EL (cell line): ENCODE data around the gene ANKRD44.

Source experiments
- DNase-seq: peaks from one replicate; pipeline ENCODE4 v3.0.0-alpha.2; 2016

Gene ANKRD44

DNA sequence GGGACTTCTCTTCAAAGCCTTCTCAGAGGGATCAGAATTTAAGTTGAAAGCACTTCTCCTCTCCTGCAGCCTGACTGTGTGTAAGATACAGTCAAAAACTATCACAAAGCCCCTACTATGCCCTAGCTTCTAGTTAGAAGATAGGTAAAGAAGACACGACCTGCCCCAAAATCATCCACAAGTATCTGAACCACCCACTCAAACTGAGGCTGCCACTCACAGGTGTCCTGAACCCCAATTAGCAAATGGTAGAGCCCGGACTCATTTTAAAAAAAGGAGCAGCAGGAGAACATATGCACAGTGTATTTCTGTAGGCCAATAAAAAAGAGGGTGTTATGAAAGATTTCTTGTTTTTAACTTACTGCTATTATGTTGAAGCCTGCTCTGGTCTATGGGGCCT, 74.4 kb downstream of the ANKRD44 start:
- no peak for DNase-seq

DNA sequence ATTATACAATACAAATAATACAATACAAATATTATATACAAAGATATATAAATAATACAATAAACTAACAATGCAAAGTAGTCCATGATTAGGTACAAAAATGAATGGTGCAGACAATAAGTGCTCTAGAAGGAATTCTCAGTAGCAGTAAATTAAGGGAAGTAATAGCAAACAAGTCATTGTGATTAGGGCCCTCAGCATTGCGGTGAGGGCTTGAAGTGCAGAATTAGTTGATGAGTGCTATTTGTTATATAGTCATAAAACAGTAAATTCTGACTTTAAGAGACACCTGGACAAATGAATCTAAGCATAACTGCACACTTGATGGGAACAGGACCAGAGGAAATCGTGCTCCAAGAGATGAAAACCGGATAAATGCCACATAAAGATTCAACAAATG, 74.9 kb downstream of the ANKRD44 start:
- DNase-seq, result no peak

DNA sequence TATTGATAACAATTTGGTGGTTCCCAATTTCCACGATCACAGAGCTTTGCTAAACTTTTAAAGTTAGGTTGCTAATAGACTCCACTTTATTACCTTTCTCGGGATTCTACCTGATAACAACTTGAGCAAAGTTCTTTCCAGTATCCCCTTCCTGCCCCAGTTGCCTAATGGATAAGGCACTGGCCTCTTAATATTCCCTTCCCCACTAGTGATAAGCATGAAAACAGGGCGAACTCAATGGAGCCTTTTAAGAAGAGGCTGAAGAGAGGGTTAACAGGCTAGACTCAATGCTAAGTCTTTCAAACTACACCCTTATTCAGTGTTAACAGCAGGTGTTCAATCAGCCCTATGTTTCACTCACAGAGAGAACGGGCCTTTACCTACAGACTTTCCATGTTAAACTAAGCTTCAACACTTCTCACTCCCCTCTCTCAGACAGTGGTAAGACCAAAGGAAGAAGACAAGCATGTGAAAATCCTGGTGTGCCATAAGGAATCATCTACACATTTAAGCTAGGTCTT, 75.8 kb downstream of the ANKRD44 start:
- no peak for DNase-seq

DNA sequence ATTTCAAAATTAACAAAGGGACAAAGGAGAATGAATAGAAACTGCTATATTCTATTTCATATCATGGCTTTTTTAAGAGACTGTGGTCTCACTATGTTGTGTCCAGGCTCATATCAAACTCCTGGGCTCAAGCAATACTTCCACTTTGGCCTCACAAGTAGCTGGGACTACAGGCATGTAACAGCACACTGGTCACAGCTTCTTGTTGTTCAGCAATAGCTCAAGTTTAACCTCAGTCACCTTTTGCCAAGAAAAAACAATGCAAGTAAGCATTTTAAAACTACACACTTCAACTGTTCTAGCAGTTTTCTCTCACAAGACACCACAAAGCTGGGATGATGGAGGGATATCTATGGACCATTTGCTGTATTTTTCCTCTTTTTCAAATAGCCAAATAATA, 77.1 kb downstream of the ANKRD44 start:
- DNase-seq, result no peak

DNA sequence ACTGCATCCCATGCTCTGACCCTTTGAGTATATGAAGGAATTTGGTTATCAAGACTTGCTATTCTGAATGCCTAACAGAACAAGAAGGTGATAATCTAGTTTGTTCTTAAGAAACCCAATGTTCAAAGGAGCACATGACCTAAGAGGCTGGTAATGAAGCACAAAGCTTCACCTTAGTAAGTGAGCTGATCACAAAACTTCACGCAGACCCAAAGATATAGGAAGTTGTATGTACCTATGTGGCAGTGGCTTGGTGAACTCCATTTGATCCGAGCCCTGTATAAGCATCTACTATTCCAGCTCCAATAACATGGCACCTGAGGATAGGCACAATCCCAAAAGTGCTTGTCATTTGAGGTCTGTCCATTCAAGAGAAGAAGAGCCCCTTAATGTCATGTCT, 78.6 kb downstream of the ANKRD44 start:
- DNase-seq, result no peak

DNA sequence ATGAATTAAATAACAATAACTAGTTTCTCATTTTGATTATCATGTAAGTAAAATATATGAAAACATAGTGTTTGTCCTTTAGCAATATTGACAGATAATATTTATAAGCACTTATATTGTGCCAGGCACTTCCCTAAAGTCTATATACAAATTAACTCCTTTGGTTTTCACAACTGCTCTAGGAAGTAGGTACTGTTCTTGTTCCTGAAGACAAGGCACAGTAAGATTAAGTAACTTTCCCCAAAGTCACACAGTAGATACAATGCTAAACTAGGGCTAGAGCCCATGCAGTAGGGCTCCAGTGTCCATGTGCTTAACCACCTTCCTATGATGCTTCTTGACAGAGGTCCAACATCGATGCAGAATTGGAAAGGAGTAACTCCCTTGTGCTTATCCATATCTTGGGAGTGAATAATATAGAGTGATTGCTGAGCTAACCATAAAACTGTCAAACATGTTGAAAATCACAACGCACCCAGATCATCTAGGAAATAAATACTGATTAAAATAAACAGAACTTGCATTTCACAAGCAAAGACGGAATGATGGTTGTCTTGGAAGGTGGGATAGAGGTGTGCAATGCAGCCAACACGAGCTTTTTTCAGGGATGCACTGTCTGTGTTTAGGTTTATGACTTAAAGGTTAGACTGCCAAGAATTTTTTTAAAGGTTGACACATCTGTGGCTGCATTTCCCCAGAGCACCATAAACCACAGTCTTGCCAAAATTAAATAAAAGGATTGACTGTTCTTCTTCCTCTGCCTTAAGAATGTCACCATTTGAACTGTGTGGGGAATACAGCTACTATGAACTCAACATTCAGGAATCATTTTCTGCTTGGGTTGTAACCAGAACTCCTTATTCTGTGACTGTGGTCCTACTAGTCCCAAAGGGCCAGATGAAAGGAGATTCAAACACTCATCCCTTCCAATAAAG, 80.8 kb downstream of the ANKRD44 start:
- peak; percentile 34 for DNase-seq

DNA sequence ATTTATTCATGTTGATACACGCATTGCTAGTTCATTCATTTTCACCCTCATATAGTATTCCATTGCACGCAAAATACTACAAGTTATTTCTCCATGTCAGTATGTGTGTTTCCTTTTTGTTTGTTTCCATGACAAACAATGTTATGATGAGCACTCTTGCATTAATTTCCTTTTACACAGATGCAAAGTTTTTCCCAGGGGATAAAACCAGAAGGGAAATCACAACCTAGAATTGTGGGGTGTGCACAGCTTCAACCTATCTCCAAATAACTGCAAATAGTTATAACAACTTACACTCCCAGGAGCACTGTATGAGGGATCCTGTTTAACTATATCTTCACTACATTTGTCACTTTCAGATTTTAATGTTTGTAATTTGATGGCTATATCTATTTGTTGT, 87.1 kb downstream of the ANKRD44 start:
- DNase-seq, result no peak

DNA sequence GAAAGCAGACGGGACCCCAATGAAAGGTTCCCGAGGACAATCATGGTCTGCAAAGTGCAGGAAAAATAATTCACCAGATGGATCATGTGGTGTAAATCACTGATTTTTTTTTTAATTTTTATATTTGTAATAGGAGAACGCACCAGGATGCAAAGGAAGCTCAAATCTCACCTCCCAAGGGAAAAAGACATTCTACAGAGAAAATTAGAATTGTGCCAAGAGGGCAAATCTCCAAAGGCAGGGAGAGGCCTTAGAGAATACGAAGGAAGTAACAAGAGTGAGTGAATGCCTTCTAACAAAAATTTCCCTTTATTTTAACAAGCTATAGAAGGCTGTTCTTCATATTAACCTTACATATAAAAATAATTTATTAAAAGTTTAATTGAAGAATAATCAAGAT, 90.9 kb downstream of the ANKRD44 start:
- DNase-seq, result no peak

DNA sequence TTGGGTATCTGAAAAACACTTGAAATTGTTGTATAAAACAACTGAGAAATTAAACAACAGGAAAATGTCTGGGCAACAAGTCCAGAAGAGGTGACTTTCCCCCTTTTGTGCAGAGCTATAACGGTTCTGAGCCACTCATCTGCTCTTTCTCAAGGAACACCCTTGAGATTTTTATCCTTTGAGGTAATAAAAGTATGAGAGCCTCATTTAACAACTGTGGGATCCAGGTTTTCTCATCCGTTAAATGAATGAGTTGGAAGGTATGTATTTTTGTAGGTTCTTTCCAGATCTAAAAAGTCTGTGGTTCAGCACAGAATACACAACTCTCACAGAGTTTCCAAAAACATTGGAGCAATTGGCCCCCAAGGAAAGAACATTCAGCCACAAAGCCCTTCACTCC, 93.0 kb downstream of the ANKRD44 start:
- no peak for DNase-seq

DNA sequence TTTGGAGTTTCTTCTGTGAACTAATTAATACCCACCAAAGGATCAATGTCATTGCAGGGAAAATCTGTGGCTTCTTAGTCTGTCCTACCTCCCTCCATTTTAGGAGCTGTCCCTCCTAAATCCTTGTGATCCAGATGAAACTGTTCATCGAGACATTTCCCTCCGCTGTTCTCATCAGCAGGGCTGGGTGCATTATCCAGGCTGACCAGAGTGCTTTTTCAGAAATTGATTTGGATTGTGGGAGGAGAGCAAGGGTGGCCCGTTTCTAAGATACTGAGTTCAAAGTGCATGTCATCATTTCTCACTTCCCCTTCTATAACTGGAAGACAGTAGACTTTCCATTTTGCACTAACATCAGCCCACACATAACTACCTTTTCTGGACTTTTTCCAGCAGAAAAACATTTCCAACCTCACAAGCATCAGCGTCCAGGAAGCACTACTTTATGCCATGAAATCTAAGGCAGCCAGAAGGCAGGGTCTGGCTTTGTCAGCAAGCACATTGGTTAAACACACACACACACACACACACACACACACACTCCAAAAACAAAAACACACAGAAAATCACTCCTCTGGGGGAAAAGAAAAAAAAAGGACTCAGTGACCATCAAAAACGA, 94.1 kb downstream of the ANKRD44 start:
- DNase-seq, result no peak

DNA sequence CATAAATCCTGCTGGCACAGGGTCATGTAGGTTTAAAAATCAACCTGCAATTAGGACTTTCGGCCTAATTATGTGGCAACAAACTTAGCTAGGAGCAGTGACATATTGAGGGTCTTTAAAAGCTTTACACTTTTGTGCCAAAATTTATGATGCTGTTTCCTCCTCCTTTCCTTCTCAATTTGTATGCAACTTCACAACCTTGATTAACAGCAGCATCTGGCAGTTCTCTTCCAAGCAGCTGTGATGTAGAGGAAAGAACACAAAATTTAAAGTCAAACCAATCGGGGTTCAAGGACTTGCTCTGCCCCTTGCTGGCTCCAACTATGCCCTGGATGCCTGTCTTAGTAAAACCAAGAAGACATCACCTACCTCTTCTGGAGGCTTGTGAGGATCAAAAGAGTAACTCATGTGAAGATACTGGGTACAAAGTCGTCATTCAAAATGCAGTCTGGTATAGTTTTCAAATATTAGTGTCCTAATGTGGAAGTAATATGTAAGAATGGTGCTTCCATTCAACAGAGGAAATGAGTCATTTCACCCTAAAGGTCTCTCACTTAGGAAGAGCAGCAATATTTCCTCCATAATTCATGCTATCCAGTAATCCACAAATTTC, 94.7 kb downstream of the ANKRD44 start:
- DNase-seq, result peak; percentile 42

DNA sequence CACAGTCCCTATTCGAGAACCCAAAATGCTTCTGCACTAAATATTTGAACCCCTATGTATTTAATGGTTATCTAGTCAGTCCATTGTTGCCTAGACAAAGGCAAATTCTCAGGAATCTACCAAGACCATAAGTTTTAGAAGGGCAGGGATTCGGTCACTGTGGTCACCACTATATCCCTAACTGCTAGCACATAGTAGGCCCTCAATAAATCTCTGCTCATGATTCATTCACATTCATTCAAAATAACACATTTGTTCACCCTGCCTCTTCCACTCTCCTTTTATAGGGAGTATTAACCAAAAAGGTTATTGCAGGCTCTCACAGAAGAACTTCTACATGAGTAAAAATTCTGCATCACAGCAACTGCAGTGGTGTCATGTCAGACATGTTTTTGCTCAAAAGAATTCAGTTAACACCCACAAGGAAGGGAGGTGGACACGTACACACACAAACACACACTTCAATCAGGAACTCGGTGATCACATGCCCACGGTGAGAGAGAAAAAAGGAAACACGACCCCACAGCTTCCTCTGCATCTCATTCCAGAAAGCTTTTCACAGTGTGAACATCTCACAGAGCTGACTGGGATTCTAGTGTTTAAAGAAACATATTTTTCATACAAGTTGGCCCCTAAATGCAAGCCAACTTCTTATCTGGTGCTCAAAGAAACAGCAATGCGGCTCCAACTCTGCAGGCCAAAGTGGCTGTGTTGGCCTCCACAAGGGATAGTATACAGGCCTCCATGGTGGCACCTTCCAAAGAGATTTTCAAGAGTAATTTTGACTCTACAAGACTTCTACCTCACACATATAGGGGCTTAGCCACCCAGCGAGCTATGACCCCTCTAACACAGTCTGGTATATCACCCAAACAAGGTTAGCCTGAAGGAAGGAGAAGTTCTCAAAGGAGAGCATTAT, 98.0 kb downstream of the ANKRD44 start:
- no peak for DNase-seq

DNA sequence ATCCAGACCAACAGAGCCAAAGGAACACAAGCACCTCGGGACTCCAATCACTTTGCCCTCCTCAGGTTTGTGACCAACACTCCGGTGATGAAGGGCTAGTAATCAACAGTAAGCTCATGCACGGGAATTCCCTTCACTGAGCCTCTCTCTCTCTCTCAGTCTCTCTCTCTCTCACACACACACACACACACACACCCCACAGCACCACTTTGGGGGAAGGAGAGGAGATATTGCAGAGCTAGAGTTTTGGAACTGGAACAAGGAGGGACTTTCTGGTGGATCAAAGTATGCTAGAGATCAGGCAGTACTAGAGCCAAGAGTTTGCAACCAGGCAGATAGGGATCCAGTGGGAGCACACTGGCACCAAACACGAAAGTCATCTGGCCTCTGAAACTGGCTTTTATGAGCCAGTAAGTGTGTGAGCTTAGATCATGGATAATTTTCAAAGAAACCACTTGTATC, 98.7 kb downstream of the ANKRD44 start:
- no peak for DNase-seq

DNA sequence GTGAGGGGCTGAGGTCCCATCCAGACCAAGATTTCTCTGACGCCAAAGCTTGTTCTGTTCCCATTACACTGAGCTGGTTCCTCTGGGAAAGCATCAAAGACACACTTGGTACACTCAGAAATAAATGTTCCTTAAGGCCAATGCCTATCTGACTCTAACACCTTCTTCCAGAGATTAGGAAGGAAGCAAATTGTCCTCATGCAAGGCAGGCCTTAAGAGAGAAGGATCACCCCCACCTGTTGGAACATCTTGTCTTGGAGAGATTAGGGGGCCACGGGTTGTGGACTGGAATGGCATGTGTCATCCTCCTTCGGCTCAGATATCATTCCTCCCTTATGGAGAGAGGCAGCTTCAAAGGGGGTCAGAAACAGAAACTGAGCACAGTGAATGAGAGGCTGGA, 100.2 kb downstream of the ANKRD44 start:
- DNase-seq, result no peak

DNA sequence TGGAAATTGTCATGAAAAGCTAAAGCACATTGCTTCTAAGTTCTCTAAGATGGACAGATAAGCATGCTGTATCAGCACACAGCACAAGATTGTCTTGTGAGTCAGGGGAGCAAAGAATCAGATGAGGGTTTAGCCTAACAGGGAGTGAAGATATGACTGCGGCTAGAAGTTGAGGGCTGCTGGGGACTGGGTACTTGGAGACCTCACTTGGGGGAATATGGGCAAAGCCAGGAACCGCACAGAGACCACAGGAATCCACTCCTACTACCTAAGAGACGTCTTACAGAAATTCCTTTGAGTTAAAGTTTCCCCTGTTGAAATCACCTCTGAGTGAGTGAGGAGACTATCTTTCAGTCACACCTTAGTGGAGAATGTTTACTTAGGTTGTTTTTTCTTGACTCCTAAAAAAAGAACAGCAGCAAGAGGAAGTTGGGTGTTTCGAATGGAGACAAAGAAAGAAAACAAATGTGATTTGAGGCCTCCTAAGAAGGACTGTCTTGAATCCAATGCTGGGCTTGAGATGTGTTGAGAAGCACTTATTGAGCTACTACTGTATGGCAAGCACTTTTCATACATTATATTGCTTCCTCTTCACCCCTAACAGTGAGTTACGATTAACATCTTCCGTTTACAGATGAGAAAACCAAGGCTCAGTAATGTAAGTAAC, 100.7 kb downstream of the ANKRD44 start:
- no peak for DNase-seq

DNA sequence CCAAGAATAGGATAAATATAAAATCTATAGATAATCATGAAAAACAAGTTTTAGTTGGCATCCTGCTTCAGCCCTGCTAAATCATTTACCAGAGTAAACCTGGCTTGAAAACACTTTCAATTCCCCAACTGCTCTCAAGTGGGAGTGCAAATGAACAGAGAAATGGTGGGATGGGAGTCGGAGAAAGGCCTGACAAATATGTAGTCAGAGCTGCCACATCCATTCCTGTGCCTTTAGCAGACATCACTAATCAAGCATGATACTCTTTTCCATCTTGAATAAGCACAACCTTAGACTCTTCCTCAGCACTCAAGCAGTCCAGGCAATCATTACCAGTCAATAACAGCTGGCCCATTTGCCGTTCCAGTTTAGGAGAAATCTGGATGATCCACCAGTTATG, 101.3 kb downstream of the ANKRD44 start:
- DNase-seq, result no peak

DNA sequence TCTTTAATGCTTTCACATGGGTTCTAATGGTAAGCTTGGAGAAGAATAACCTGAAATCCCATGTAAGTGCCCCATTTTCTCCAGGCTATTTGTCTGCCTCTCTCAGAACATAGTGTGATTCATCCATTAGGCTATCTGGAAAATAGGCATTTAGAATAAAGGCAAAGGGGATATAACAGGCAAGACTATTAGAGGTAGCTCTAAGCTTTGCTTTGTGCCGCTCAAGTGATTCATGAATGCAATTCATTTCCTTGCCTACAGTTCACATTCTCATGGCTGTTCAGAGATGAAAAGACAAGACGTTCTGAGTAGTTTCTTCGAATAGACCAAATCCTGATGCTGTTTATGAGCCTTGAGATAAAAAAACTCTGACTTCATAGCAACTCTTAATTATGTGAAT, 101.7 kb downstream of the ANKRD44 start:
- DNase-seq, result no peak

DNA sequence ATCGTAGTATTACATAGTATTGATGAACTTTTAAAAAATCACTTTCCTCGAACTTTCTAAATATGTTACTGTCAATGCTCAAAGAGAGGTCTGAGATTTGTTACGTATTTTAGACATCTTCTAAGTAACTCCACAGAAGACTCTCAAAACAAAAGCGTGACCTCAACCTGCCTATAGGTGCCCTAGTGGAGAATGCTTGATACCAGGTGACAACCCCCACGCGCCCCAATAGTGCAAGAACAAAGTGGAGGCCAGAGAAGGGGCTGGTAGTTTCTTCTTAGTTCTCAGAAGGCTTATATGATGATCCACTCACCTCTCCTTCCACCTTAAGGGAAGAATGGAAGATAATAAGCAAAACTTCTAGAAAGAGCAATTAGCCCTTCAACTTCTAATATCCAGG, 102.6 kb downstream of the ANKRD44 start:
- no peak for DNase-seq

DNA sequence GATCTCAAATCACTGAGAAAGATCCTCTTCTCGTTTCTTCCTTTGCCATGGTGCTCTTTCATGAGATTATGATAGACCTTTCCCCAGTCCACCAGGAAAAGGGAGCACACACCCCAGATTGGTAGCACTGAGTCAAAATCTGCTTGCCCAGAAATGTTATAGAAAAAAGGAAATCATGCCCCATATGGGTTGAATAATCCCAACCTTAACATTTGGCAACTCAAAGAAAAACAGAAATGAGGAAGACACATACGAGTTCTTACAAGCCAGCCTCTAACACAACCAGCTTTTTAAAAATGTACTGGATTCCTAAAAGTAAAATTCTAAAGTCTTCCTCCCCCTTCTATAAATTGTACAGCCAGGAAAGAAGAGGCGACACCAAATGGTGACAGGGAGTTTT, 103.0 kb downstream of the ANKRD44 start:
- no peak for DNase-seq

DNA sequence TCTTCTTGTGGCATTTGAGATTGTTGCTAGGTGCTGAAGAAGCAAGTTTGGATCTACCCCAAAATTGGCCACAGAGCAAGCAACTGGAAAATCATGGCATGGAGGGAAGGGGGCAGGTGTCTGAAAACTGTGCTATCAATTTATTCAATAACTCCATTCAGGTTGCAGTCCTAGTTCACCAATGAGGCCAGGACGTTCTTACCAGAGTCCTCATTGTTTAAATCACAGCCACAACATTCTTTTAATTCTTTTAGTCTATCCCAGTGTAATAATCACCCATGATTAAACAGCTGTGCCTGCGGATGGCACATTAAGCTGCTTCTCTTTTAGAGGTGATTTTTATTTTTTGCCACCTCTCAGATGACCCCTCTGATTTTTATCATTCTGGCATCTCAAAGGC, 103.5 kb downstream of the ANKRD44 start:
- DNase-seq, result no peak

DNA sequence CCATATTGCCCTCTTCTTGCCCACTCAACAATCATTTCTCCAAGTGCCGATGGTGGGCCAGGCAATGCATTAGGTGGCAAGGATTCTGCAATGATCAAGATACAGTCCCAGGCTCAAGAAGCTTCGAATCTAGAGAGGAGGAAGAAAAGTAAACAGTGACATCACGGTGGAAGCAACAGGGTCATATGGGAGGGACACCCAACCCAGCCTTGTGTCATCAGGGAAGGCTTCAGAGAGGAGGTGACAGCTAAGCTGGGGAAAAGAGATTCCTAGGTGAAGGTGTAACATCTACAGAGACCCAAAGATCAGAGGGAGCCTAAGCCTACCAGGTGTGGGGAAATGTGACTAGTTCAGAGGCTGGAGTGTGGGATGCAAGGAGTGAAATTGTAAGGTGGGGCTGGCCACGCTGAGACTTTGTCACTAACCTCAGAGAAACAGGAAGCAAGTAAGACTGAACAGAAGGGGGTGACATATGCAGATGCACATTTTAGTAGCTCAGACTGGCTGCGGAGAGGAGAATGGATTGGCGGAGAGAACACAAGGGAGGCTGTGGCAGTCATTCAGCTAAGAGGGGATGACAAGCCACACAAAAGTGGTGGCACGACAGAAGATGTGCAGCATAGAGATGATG, 104.9 kb downstream of the ANKRD44 start:
- DNase-seq, result no peak
